Endothelial cell of umbilical vein (primary cell): ENCODE results near the gene TEAD3. TPM values are rescaled to one million over a fixed set of nuclear protein-coding genes. Genes with fewer than 3 reads are reported as not detected.

Experiments used
- BruUV-seq: library from RNA; stranded (reverse); fragments of 400-500 nt; replicated peaks from 2 replicates; lab custom pipeline; 2021; lab: Mats Ljungman, UMichigan
- CTCF ChIA-PET: fragments of 300-600, 350-600 bp; sonication (Branson Sonifier 250); formaldehyde crosslinking; loops from one replicate; lab custom pipeline; 2021; ENCODE audit warnings: antibody characterized with exemption, inconsistent platforms; lab: Charles Lee
- POLR2A ChIA-PET: fragments of 300-600, 350-600 bp; sonication (Branson Sonifier 250); formaldehyde crosslinking; loops from one replicate; lab custom pipeline; 2021; ENCODE audit warnings: antibody characterized with exemption, inconsistent platforms; lab: Charles Lee
- DNase-seq: peaks from one replicate; pipeline ENCODE4 v3.0.0-alpha.2; 2011; ENCODE audit warnings: low read depth, low spot score
- FAIRE-seq: peaks from 2 replicates; lab custom pipeline; 2011; peaks lifted over from hg19 to GRCh38; lab: Jason Lieb, UNC
- H2AFZ ChIP-seq: 2 replicates; pipeline ENCODE4 v1.6.0; 2012; ENCODE audit warnings: low read depth, low read length, control low read depth, inconsistent platforms
- H3K27ac ChIP-seq: 2 replicates; pipeline ENCODE4 v1.5.1; 2011; ENCODE audit warnings: low read depth, mild to moderate bottlenecking, control low read depth, low read length, moderate library complexity; ENCODE audit not compliant: insufficient read depth
- H3K27me3 ChIP-seq, 2 experiments: 2 replicates each; pipeline versions ENCODE4 v1.6.0 to v1.6.1; 2011; ENCODE audit warnings: low read length in 2 of 2, mixed read lengths in 1 of 2; ENCODE audit not compliant: control insufficient read depth in 2 of 2, insufficient read depth in 2 of 2
- H3K36me3 ChIP-seq, 2 experiments: 2 replicates in 1 of 2; 3 replicates in 1 of 2; pipeline ENCODE4 v1.5.1; 2011; ENCODE audit warnings: low read length in 2 of 2, mild to moderate bottlenecking in 1 of 2, moderate library complexity in 1 of 2; ENCODE audit not compliant: control insufficient read depth in 2 of 2, insufficient read depth in 2 of 2; ENCODE audit errors: extremely low read depth in 1 of 2
- H3K4me1 ChIP-seq: 3 replicates; pipeline ENCODE4 v1.5.1; 2011; ENCODE audit warnings: mild to moderate bottlenecking, low read length; ENCODE audit not compliant: control insufficient read depth, insufficient read depth; ENCODE audit errors: extremely low read depth
- H3K4me2 ChIP-seq: 2 replicates; pipeline ENCODE4 v1.6.1; 2011; ENCODE audit warnings: low read length, control low read depth, mixed read lengths; ENCODE audit not compliant: insufficient read depth
- H3K4me3 ChIP-seq, 3 experiments: fragments of 200-600 bp in 1 of 3; sonication (generic), shearing (Covaris generic) in 1 of 3; replicated peaks in 1 of 3; 2 replicates each; pipeline ENCODE4 v1.5.1; 2011 to 2016; ENCODE audit warnings: control low read depth in 3 of 3, low read length in 3 of 3, mild to moderate bottlenecking in 2 of 3, inconsistent platforms in 1 of 3, low read depth in 1 of 3, moderate library complexity in 1 of 3; ENCODE audit not compliant: insufficient read depth in 1 of 3
- H3K79me2 ChIP-seq: 2 replicates; pipeline ENCODE4 v1.6.0; 2012; ENCODE audit warnings: low read length, inconsistent platforms; ENCODE audit not compliant: control insufficient read depth, insufficient read depth
- H3K9ac ChIP-seq: replicated peaks from 2 replicates; pipeline ENCODE3; 2011; ENCODE audit warnings: low read length, control low read depth; ENCODE audit not compliant: insufficient read depth; ENCODE audit errors: extremely low read depth
- H3K9me1 ChIP-seq: replicated peaks from 3 replicates; pipeline ENCODE4 v1.6.0; 2011; ENCODE audit warnings: mild to moderate bottlenecking, low read length; ENCODE audit not compliant: control insufficient read depth, insufficient read depth; ENCODE audit errors: extremely low read depth
- H3K9me3 ChIP-seq: replicated peaks from 2 replicates; pipeline ENCODE4 v1.5.1; 2012; ENCODE audit warnings: low read length, inconsistent platforms; ENCODE audit not compliant: control insufficient read depth, insufficient read depth
- H4K20me1 ChIP-seq: replicated peaks from 2 replicates; pipeline ENCODE3; 2011; ENCODE audit warnings: mild to moderate bottlenecking, low read length; ENCODE audit not compliant: control insufficient read depth, insufficient read depth; ENCODE audit errors: extremely low read depth
- CTCF ChIP-seq, 2 donors: IDR thresholded peaks; 1 replicate in 1 of 2; 2 replicates in 1 of 2; pipeline ENCODE4 v1.5.1; 2011; ENCODE audit warnings: low read length in 2 of 2, mild to moderate bottlenecking in 2 of 2, moderate library complexity in 2 of 2, control low read depth in 1 of 2, inconsistent platforms in 1 of 2, low read depth in 1 of 2; ENCODE audit not compliant: insufficient read depth in 1 of 2; ENCODE audit errors: extremely low read depth in 1 of 2
- EZH2 ChIP-seq: IDR thresholded peaks from 2 replicates; pipeline ENCODE4 v1.6.1; 2012; ENCODE audit warnings: borderline replicate concordance, low read depth, mild to moderate bottlenecking, moderate library complexity, low read length, inconsistent platforms; ENCODE audit not compliant: severe bottlenecking
- FOS ChIP-seq: IDR thresholded peaks from 2 replicates; pipeline ENCODE4 v1.6.1; 2011; ENCODE audit warnings: mild to moderate bottlenecking, low read length, moderate library complexity, borderline replicate concordance; ENCODE audit not compliant: insufficient read depth
- GATA2 ChIP-seq: IDR thresholded peaks from 2 replicates; pipeline ENCODE4 v1.7.0; 2011; ENCODE audit warnings: low read depth, mild to moderate bottlenecking, moderate library complexity, mixed read lengths, low read length; ENCODE audit not compliant: insufficient read length, insufficient read depth
- JUN ChIP-seq: IDR thresholded peaks from 2 replicates; pipeline ENCODE4 v1.6.1; 2011; ENCODE audit warnings: borderline replicate concordance, low read depth; ENCODE audit not compliant: insufficient read length, insufficient read depth
- MAX ChIP-seq: IDR thresholded peaks from 2 replicates; pipeline ENCODE4 v1.6.1; 2011; ENCODE audit not compliant: insufficient read depth, insufficient read length
- MYC ChIP-seq: IDR thresholded peaks from one replicate; pipeline ENCODE4 v1.6.1; 2011; ENCODE audit warnings: mild to moderate bottlenecking, low read depth, low read length
- POLR2A ChIP-seq: IDR thresholded peaks from 2 replicates; pipeline ENCODE4 v1.6.1; 2012; ENCODE audit warnings: low read depth, mild to moderate bottlenecking, control low read depth, low read length
- POLR2AphosphoS5 ChIP-seq: IDR thresholded peaks from 2 replicates; pipeline ENCODE4 v1.6.1; 2012; ENCODE audit warnings: low read depth, mild to moderate bottlenecking, control low read depth, low read length, moderate library complexity; ENCODE audit not compliant: insufficient read depth
- dilution Hi-C: fragments of 300-500 bp; cut with MboI; formaldehyde crosslinking; loops from one replicate; pipeline ENCODE4 v1.15.0; 2019; ENCODE audit warnings: low sequenced_read_pairs; ENCODE audit not compliant: extremely low pct_ligation_motif_present
- intact Hi-C: fragments of 100-400 bp; cut with micrococcal nuclease; formaldehyde crosslinking; loops from one replicate; pipeline ENCODE4 v1.10.0; 2022
- polyA plus RNA-seq, 4 experiments: library from polyadenylated mRNA; depleted of rRNA in 3 of 4; stranded (reverse) in 3 of 4; unstranded in 1 of 4; fragments of >200 nt; gene quantifications; 2 replicates each; pipeline versions ENCODE4 v1.2.1 to v1.2.3, GENCODE V29; 2011 to 2012; ENCODE audit warnings: missing spikeins in 1 of 4
- total RNA-seq: library from RNA; stranded (reverse); gene quantifications from 2 replicates; pipeline ENCODE4 v1.2.3, GENCODE V29; 2021

The TEAD3 gene
- total and polyA plus RNA-seq, 2 donors (not counting 3 experiments of a cell fraction or from before 2014, with no cell fraction given): 1.1 to 1.6 TPM

GRCh38 chr6:35541836-35542235 lies 45.0 kb upstream of the TEAD3 start:
- Histone ChIP-seq H3K4me1 (no peaks in the 10 kb centered on the region), H2AFZ (no peak overlapping the region), H3K27ac (no peak overlapping the region), H3K4me3 (no peak overlapping the region), H3K79me2 (no peaks in the 10 kb centered on the region), H4K20me1 (no peaks in the 10 kb centered on the region), H3K4me2 (no peak overlapping the region), H3K36me3 (no peaks in the 10 kb centered on the region), H3K9me3 (no peaks in the 10 kb centered on the region), H3K9me1 (no peaks in the 10 kb centered on the region), H3K27me3 (peaks cover 0 to 1% of the 10 kb centered on the region in 2 experiments), H3K9ac (no peak overlapping the region)
- dilution Hi-C loops: no loop called here
- ChIA-PET CTCF (interaction anchor here (1.2 to 5.1 kb wide), 4 partner anchors 10 to 196 kb away, joined by 3 to 31 read pairs (median 6); no protein-coding TSS in a partner anchor), POLR2A (interaction anchor here (0.9 kb wide), 1 partner anchor 38 kb away, joined by 7 read pairs; no protein-coding TSS in a partner anchor)
- TF ChIP-seq MYC (no peak), GATA2 (no peak), EZH2 (no peak), MAX (no peak), JUN (no peak), POLR2A (no peak), FOS (no peak), CTCF (IDR thresholded peaks at IDR 0.05; ENCODE audit: extremely low read depth in 1 of 2, insufficient read depth in 1 of 2, low read depth in 1 of 2, low read length in 2 of 2) (no peak), POLR2AphosphoS5 (no peak)
- FAIRE-seq (no peak), DNase-seq (no peak)
- BruUV-seq: no TSS peak
- intact Hi-C loops: no loop called here
